SK-N-SH (cell line): ENCODE data around the gene TEAD2.

Experiments
- CTCF ChIP-seq: fragments of 200-600 bp; sonication (generic); IDR thresholded peaks from 2 replicates; pipeline ENCODE4 v1.6.1; 2017; ENCODE audit warnings: antibody characterized with exemption, mild to moderate bottlenecking, moderate library complexity
- ELF1 ChIP-seq: IDR thresholded peaks from 2 replicates; pipeline ENCODE4 v1.4.0; 2012
- EP300 ChIP-seq, 2 experiments: IDR thresholded peaks; 2 replicates each; pipeline versions ENCODE4 v1.4.0 to v1.6.1; 2012; ENCODE audit warnings: borderline replicate concordance in 1 of 2, low read depth in 1 of 2, low read length in 1 of 2
- POLR2AphosphoS5 ChIP-seq: IDR thresholded peaks from 2 replicates; pipeline ENCODE4 v1.6.1; 2012; ENCODE audit warnings: low read depth, low read length
- RAD21 ChIP-seq: IDR thresholded peaks from 2 replicates; pipeline ENCODE4 v1.6.1; 2012; ENCODE audit warnings: mild to moderate bottlenecking, low read length

GRCh38 chr19:49391581-49392399 is 29.6 kb upstream of the TEAD2 start:
- TF ChIP-seq POLR2AphosphoS5 (no peak), ELF1 (no peak), RAD21 (peak; percentile 98), CTCF (peak; percentile 85), EP300 (IDR thresholded peaks at IDR 0.05; ENCODE audit: borderline replicate concordance in 1 of 2, low read depth in 1 of 2, low read length in 1 of 2) (no peak)
